H1 (cell line): Measurements from ENCODE around the gene ALDH1B1. TPM values are rescaled to one million over a fixed set of nuclear protein-coding genes. Genes with fewer than 3 reads are reported as not detected.

Source experiments
- CTCF ChIA-PET: fragments of 300-600 bp; sonication (Branson Sonifier 250); formaldehyde crosslinking; loops from one replicate; lab custom pipeline; 2021; ENCODE audit not compliant: partially characterized antibody; lab: Charles Lee
- POLR2A ChIA-PET: fragments of 300-600 bp; sonication (Branson Sonifier 250); formaldehyde crosslinking; loops from one replicate; lab custom pipeline; 2021; ENCODE audit warnings: inconsistent platforms; ENCODE audit not compliant: partially characterized antibody; lab: Charles Lee
- DNase-seq, 2 experiments: peaks; one replicate each; pipeline versions ENCODE4 v3.0.0 to v3.0.0-alpha.2; 2010 to 2022; ENCODE audit warnings: low spot score in 2 of 2, low read depth in 1 of 2, mixed read lengths in 1 of 2
- FAIRE-seq: peaks from 2 replicates; lab custom pipeline; 2011; peaks lifted over from hg19 to GRCh38; lab: Jason Lieb, UNC
- H2AFZ ChIP-seq: 2 replicates; pipeline ENCODE4 v1.8.1; 2012; ENCODE audit warnings: low read length, inconsistent platforms
- H2AK5ac ChIP-seq: 2 replicates; pipeline ENCODE4 v1.6.1; 2013; ENCODE audit warnings: low read depth, low read length
- H2BK120ac ChIP-seq: replicated peaks from 2 replicates; pipeline ENCODE3; 2013; ENCODE audit warnings: low read depth, low read length, inconsistent platforms
- H2BK12ac ChIP-seq: 2 replicates; pipeline ENCODE4 v1.6.1; 2013; ENCODE audit warnings: low read depth, low read length
- H2BK15ac ChIP-seq: 2 replicates; pipeline ENCODE4 v1.6.1; 2013; ENCODE audit warnings: low read length
- H2BK20ac ChIP-seq: 2 replicates; pipeline ENCODE4 v1.6.1; 2013; ENCODE audit warnings: low read length
- H2BK5ac ChIP-seq: 2 replicates; pipeline ENCODE4 v1.6.1; 2013; ENCODE audit warnings: low read depth, low read length
- H3K14ac ChIP-seq: 2 replicates; pipeline ENCODE4 v1.6.1; 2013; ENCODE audit warnings: inconsistent platforms; ENCODE audit not compliant: insufficient read length
- H3K18ac ChIP-seq: 2 replicates; pipeline ENCODE4 v1.6.1; 2013; ENCODE audit warnings: low read length; ENCODE audit errors: extremely low read depth
- H3K23ac ChIP-seq: 2 replicates; pipeline ENCODE4 v1.6.1; 2013; ENCODE audit warnings: inconsistent platforms; ENCODE audit not compliant: insufficient read length
- H3K23me2 ChIP-seq: 2 replicates; pipeline ENCODE4 v1.6.1; 2013; ENCODE audit warnings: low read depth, low read length
- H3K27ac ChIP-seq: 2 replicates; pipeline ENCODE4 v1.6.1; 2011; ENCODE audit warnings: low read depth, low read length, inconsistent platforms
- H3K27me3 ChIP-seq, 4 experiments: replicated peaks in 1 of 4; 1 replicate in 1 of 4; 2 replicates in 3 of 4; pipeline versions ENCODE4 v1.6.1 to v1.8.1; 2011 to 2013; ENCODE audit warnings: low read length in 3 of 4, mild to moderate bottlenecking in 3 of 4, inconsistent platforms in 2 of 4, mixed read lengths in 2 of 4, moderate library complexity in 1 of 4; ENCODE audit not compliant: control insufficient read depth in 3 of 4, insufficient read depth in 3 of 4; ENCODE audit errors: extremely low read depth in 1 of 4
- H3K36me3 ChIP-seq, 4 experiments: 2 replicates each; pipeline versions ENCODE4 v1.6.1 to v1.8.1; 2011 to 2013; ENCODE audit warnings: mild to moderate bottlenecking in 4 of 4, low read length in 3 of 4, moderate library complexity in 2 of 4, control low read depth in 1 of 4, inconsistent platforms in 1 of 4; ENCODE audit not compliant: insufficient read depth in 4 of 4, control insufficient read depth in 2 of 4
- H3K4ac ChIP-seq: replicated peaks from 2 replicates; pipeline ENCODE3; 2013; ENCODE audit warnings: low read length, low read depth, mixed read lengths, inconsistent platforms; ENCODE audit not compliant: insufficient read length
- H3K4me1 ChIP-seq, 4 experiments: replicated peaks in 1 of 4; 1 replicate in 1 of 4; 2 replicates in 3 of 4; pipeline versions ENCODE4 v1.6.1 to v1.8.1; 2011 to 2013; ENCODE audit warnings: low read length in 3 of 4, inconsistent platforms in 2 of 4, mixed read lengths in 1 of 4; ENCODE audit not compliant: insufficient read depth in 4 of 4, control insufficient read depth in 3 of 4
- H3K4me2 ChIP-seq, 2 experiments: 2 replicates each; pipeline versions ENCODE4 v1.6.1 to v1.8.1; 2011 to 2013; ENCODE audit warnings: low read depth in 2 of 2, low read length in 2 of 2, control low read depth in 1 of 2, inconsistent platforms in 1 of 2, mild to moderate bottlenecking in 1 of 2; ENCODE audit not compliant: insufficient read depth in 1 of 2
- H3K4me3 ChIP-seq, 4 experiments: fragments of 200-600, 300-600 bp in 1 of 4; sonication (generic), shearing (Covaris generic), sonication (Bioruptor Twin) in 1 of 4; 2 replicates each; pipeline versions ENCODE4 v1.5.1 to v1.8.1; 2011 to 2016; ENCODE audit warnings: low read length in 4 of 4, low read depth in 3 of 4, control low read depth in 2 of 4, inconsistent platforms in 2 of 4, mild to moderate bottlenecking in 2 of 4, mixed read lengths in 1 of 4, moderate library complexity in 1 of 4; ENCODE audit not compliant: insufficient read depth in 2 of 4; ENCODE audit errors: extremely low read depth in 1 of 4
- H3K56ac ChIP-seq: replicated peaks from 2 replicates; pipeline ENCODE3; 2013; ENCODE audit warnings: low read depth, mild to moderate bottlenecking, mixed read lengths, low read length, inconsistent platforms; ENCODE audit not compliant: insufficient read length
- H3K79me1 ChIP-seq: 2 replicates; pipeline ENCODE4 v1.6.1; 2013; ENCODE audit warnings: low read depth, low read length, control low read depth
- H3K79me2 ChIP-seq, 2 experiments: 2 replicates each; pipeline versions ENCODE4 v1.6.1 to v1.8.1; 2012 to 2013; ENCODE audit warnings: low read length in 2 of 2, mild to moderate bottlenecking in 2 of 2, inconsistent platforms in 1 of 2; ENCODE audit not compliant: insufficient read depth in 2 of 2, control insufficient read depth in 1 of 2
- H3K9ac ChIP-seq, 4 experiments: replicated peaks in 1 of 4; 1 replicate in 1 of 4; 2 replicates in 3 of 4; pipeline versions ENCODE4 v1.6.1 to v1.8.1; 2011 to 2013; ENCODE audit warnings: low read depth in 3 of 4, low read length in 3 of 4, control low read depth in 2 of 4, mild to moderate bottlenecking in 2 of 4, moderate library complexity in 2 of 4, inconsistent platforms in 1 of 4; ENCODE audit errors: extremely low read depth in 1 of 4
- H3K9me3 ChIP-seq, 2 experiments: 2 replicates each; pipeline versions ENCODE4 v1.6.1 to v1.8.1; 2012 to 2013; ENCODE audit warnings: mild to moderate bottlenecking in 2 of 2, moderate library complexity in 2 of 2, control low read depth in 1 of 2, inconsistent platforms in 1 of 2, low read depth in 1 of 2, low read length in 1 of 2, mixed read lengths in 1 of 2; ENCODE audit not compliant: insufficient read depth in 2 of 2
- H4K20me1 ChIP-seq, 2 experiments: replicated peaks in 1 of 2; 2 replicates each; pipeline versions ENCODE3 to v1.8.1; 2011 to 2013; ENCODE audit warnings: inconsistent platforms in 2 of 2, low read length in 2 of 2, mild to moderate bottlenecking in 1 of 2; ENCODE audit not compliant: insufficient read depth in 2 of 2, control insufficient read depth in 1 of 2
- H4K5ac ChIP-seq: 2 replicates; pipeline ENCODE4 v1.6.1; 2013; ENCODE audit warnings: low read length, low read depth, mixed read lengths, inconsistent platforms; ENCODE audit not compliant: insufficient read length
- H4K8ac ChIP-seq: 2 replicates; pipeline ENCODE4 v1.8.0; 2013; ENCODE audit warnings: mild to moderate bottlenecking, moderate library complexity, low read length, inconsistent platforms; ENCODE audit not compliant: insufficient read depth; ENCODE audit errors: extremely low read depth
- H4K91ac ChIP-seq: replicated peaks from 2 replicates; pipeline ENCODE3; 2013; ENCODE audit warnings: low read length, mixed read lengths, inconsistent platforms; ENCODE audit not compliant: insufficient read length
- ASH2L ChIP-seq: fragments of 200-600, 300-600 bp; sonication (generic); IDR thresholded peaks from one replicate; pipeline ENCODE4 v1.7.1; 2017; ENCODE audit warnings: low read length
- CHD2 ChIP-seq: IDR thresholded peaks from 2 replicates; pipeline ENCODE4 v1.6.1; 2012; ENCODE audit warnings: low read length, improper control_type of control experiment
- EZH2 ChIP-seq: fragments of 200-600 bp; sonication (generic); IDR thresholded peaks from 2 replicates; pipeline ENCODE4 v1.7.1; 2012; ENCODE audit warnings: low read depth, mild to moderate bottlenecking, moderate library complexity, low read length, inconsistent platforms; ENCODE audit not compliant: severe bottlenecking
- GABPA ChIP-seq: IDR thresholded peaks from 2 replicates; pipeline ENCODE4 v1.6.1; 2011; ENCODE audit warnings: mild to moderate bottlenecking, low read length, moderate library complexity, borderline replicate concordance; ENCODE audit not compliant: insufficient read depth
- HDAC2 ChIP-seq, 2 experiments: fragments of 300-600 bp in 1 of 2; sonication (generic) in 1 of 2; IDR thresholded peaks; 2 replicates each; pipeline ENCODE4 v1.6.1; 2011 to 2012; ENCODE audit warnings: low read depth in 2 of 2, low read length in 2 of 2, mild to moderate bottlenecking in 2 of 2, moderate library complexity in 2 of 2, borderline replicate concordance in 1 of 2, inconsistent platforms in 1 of 2
- NANOG ChIP-seq: IDR thresholded peaks from 2 replicates; pipeline ENCODE4 v1.6.1; 2011; ENCODE audit warnings: low read length, low read depth, mild to moderate bottlenecking, inconsistent platforms; ENCODE audit not compliant: insufficient read depth, poor library complexity, severe bottlenecking
- PHF8 ChIP-seq: fragments of 200-600 bp; sonication (generic); conservative IDR thresholded peaks from 2 replicates; pipeline ENCODE4 v1.7.1; 2012; ENCODE audit warnings: low read depth, mild to moderate bottlenecking, inconsistent platforms, low read length, moderate library complexity
- POLR2AphosphoS5 ChIP-seq: IDR thresholded peaks from 2 replicates; pipeline ENCODE4 v1.6.1; 2011; ENCODE audit warnings: low read depth, low read length
- SUZ12 ChIP-seq: fragments of 200-600 bp; sonication (generic); IDR thresholded peaks from 2 replicates; pipeline ENCODE4 v1.6.1; 2012; ENCODE audit warnings: mild to moderate bottlenecking, inconsistent platforms, low read length, moderate library complexity, mixed read lengths
- TBP ChIP-seq: IDR thresholded peaks from 2 replicates; pipeline ENCODE4 v1.6.1; 2011; ENCODE audit warnings: low read depth, low read length, improper control_type of control experiment
- TEAD4 ChIP-seq: IDR thresholded peaks from 2 replicates; pipeline ENCODE4 v1.6.1; 2012; ENCODE audit warnings: low read depth, low read length, inconsistent platforms, mixed read lengths
- WGBS, 2 experiments: shearing (Covaris generic) in 1 of 2; methylation state at CpG; one replicate each; pipeline versions ENCODE4 v1.1.6 to v1.1.7; 2013 to 2015; ENCODE audit warnings: low lambda C conversion rate in 2 of 2, mixed read lengths in 2 of 2, inconsistent platforms in 1 of 2, low coverage in 1 of 2, missing lambda C conversion rate in 1 of 2; ENCODE audit not compliant: insufficient replicate concordance in 2 of 2, insufficient coverage in 1 of 2, insufficient read length in 1 of 2; ENCODE audit errors: extremely low coverage in 1 of 2, missing lambda C conversion rate in 1 of 2; 5-methylcytosine and 5-hydroxymethylcytosine counted together
- polyA plus RNA-seq, 7 experiments: library from polyadenylated mRNA; depleted of rRNA in 3 of 7; stranded (reverse) in 5 of 7; unstranded in 2 of 7; fragments of >200 nt in 5 of 7; fragments of 200-250 nt in 2 of 7; gene quantifications; 1 replicate in 5 of 7; 2 replicates in 1 of 7; 4 replicates in 1 of 7; pipeline versions ENCODE4 v1.2.1 to v1.2.3, GENCODE V29; 2011 to 2013; ENCODE audit warnings: missing spikeins in 2 of 7, mixed read lengths in 2 of 7
- total RNA-seq: library from RNA; stranded (reverse); fragmentation: NEBNext Ultra II Directional; extraction: Animal tissue kit (Norgen Biotek cat#: 25700); gene quantifications from 2 replicates; pipeline ENCODE4 v1.2.1, GENCODE V29; 2021

Gene ALDH1B1
- total and polyA plus RNA-seq, 2 of the 8 experiments (the other 6 are each of a cell fraction or from before 2014, with no cell fraction given) = 41.6 to 78.7 TPM

GRCh38 chr9:38415856-38416255 is 23.4 kb downstream of the ALDH1B1 start:
- Histone ChIP-seq H3K79me1 (no peaks in the 10 kb centered on the region), H3K27me3 (no peaks in the 10 kb centered on the region), H2AFZ (no peak overlapping the region), H3K14ac (no peak overlapping the region), H3K9me3 (no peaks in the 10 kb centered on the region), H3K23ac (no peak overlapping the region), H4K20me1 (peaks cover 0 to 2% of the 10 kb centered on the region in 2 experiments), H2BK120ac (no peak overlapping the region), H2AK5ac (no peak overlapping the region), H2BK12ac (no peak overlapping the region), H3K9ac (no peak overlapping the region), H3K4ac (no peak overlapping the region), H3K36me3 (peaks cover 0 to 5% (median 2%) of the 10 kb centered on the region in 4 experiments; a peak in 2 of 8 replicates), H3K18ac (no peak overlapping the region), H3K79me2 (no peaks in the 10 kb centered on the region), H3K27ac (no peak overlapping the region), H4K5ac (no peak overlapping the region), H2BK15ac (no peak overlapping the region), H2BK5ac (no peak overlapping the region), H4K8ac (no peak overlapping the region), H2BK20ac (no peak overlapping the region), H3K23me2 (no peaks in the 10 kb centered on the region; the same call in 1 of the 2 replicates), H3K4me3 (no peak overlapping the region), H3K56ac (no peak overlapping the region), H3K4me1 (peaks cover 0 to 19% (median 6%) of the 10 kb centered on the region in 4 experiments; a peak in 5 of 7 replicates), H3K4me2 (no peak overlapping the region), H4K91ac (no peak overlapping the region)
- ChIA-PET POLR2A (interaction anchor here (0.6 kb wide), 1 partner anchor 353 kb away, joined by 3 read pairs; no protein-coding TSS in a partner anchor), CTCF (interaction anchor here (0.9 to 5.5 kb wide), 10 partner anchors 15 to 479 kb away, joined by 3 to 47 read pairs (median 4); partner anchors contain the start of gene ALDH1B1)
- no peak for FAIRE-seq
- no peak for TF ChIP-seq NANOG
- TF ChIP-seq HDAC2 (IDR thresholded peaks at IDR 0.05; ENCODE audit: borderline replicate concordance in 1 of 2, low read depth in 2 of 2, low read length in 2 of 2) = no peak
- no peak for TF ChIP-seq ASH2L
- TF ChIP-seq TEAD4 = no peak
- no peak for TF ChIP-seq EZH2
- no peak for TF ChIP-seq SUZ12
- TF ChIP-seq POLR2AphosphoS5 = no peak
- TF ChIP-seq TBP = no peak
- TF ChIP-seq PHF8 = no peak
- no peak for TF ChIP-seq GABPA
- no peak for TF ChIP-seq CHD2
- no peak for DNase-seq
- WGBS, 2 experiments = 96% methylated on average over 8 of the region's 8 CpGs; no CpG with 5 or more reads in 1 of the 2 experiments
